DMS153 (cell line): ENCODE data around the gene TROAP.
A peak's percentile ranks its signal among the peaks of the same experiment; 100 is the strongest.
"Not testable (repeated sequence)": the region's sequence is repeated elsewhere in the genome, so short reads cannot be mapped to it uniquely, and the experiment has no call there.

Source experiments
- DNase-seq: peaks from one replicate; lab custom pipeline; 2025; lab: John Stamatoyannopoulos, UW

The TROAP gene

GRCh38 chr12:49322708-49323523, at the start of gene TROAP:
Gene TROAP (plus strand): TSS chr12:49323255. CDS start chr12:49323609, 354 bp downstream.
- DNase-seq = peak; percentile 98

- DNase-seq = no peak
These were observed 49.2 kb upstream of the TROAP start for GRCh38 chr12:49273726-49274395.

GRCh38 chr12:49274396-49275069, 48.5 kb upstream of the TROAP start:
- no peak for DNase-seq

GRCh38 chr12:49276304-49277290, 46.5 kb upstream of the TROAP start:
- DNase-seq = no peak

GRCh38 chr12:49277466-49277865, 45.6 kb upstream of the TROAP start:
- no peak for DNase-seq

GRCh38 chr12:49279706-49280159, 43.3 kb upstream of the TROAP start:
- peak; percentile 16 for DNase-seq

GRCh38 chr12:49280545-49280944, 42.5 kb upstream of the TROAP start:
- not testable (repeated sequence) for DNase-seq

- DNase-seq = no peak
These were observed 40.8 kb upstream of the TROAP start for GRCh38 chr12:49282302-49282701.

GRCh38 chr12:49282740-49283375, 40.2 kb upstream of the TROAP start:
- DNase-seq = not testable (repeated sequence)

- no peak for DNase-seq
These were observed 39.3 kb upstream of the TROAP start for GRCh38 chr12:49283541-49284429.

GRCh38 chr12:49284672-49285071, 38.4 kb upstream of the TROAP start:
- DNase-seq = no peak

- no peak for DNase-seq
These were observed 35.2 kb upstream of the TROAP start for GRCh38 chr12:49287876-49288275.

GRCh38 chr12:49288412-49288853, 34.6 kb upstream of the TROAP start:
- no peak for DNase-seq

- no peak for DNase-seq
These were observed 34.0 kb upstream of the TROAP start for GRCh38 chr12:49288922-49289555.

GRCh38 chr12:49292729-49293055, 30.4 kb upstream of the TROAP start:
- DNase-seq = no peak

- peak; percentile 43 for DNase-seq
These were observed 29.7 kb upstream of the TROAP start for GRCh38 chr12:49293056-49293956.

- peak; percentile 31 for DNase-seq
These were observed 28.8 kb upstream of the TROAP start for GRCh38 chr12:49294086-49294803.

GRCh38 chr12:49294804-49295081, 28.3 kb upstream of the TROAP start:
- DNase-seq = no peak
